ENCODE measurements around the gene SPRYD3.
A peak's percentile ranks its signal among the peaks of the same experiment; 100 is the strongest.
"Not testable (repeated sequence)": the region's sequence is repeated elsewhere in the genome, so short reads cannot be mapped to it uniquely, and the experiment has no call there.

The SPRYD3 gene

DNA sequence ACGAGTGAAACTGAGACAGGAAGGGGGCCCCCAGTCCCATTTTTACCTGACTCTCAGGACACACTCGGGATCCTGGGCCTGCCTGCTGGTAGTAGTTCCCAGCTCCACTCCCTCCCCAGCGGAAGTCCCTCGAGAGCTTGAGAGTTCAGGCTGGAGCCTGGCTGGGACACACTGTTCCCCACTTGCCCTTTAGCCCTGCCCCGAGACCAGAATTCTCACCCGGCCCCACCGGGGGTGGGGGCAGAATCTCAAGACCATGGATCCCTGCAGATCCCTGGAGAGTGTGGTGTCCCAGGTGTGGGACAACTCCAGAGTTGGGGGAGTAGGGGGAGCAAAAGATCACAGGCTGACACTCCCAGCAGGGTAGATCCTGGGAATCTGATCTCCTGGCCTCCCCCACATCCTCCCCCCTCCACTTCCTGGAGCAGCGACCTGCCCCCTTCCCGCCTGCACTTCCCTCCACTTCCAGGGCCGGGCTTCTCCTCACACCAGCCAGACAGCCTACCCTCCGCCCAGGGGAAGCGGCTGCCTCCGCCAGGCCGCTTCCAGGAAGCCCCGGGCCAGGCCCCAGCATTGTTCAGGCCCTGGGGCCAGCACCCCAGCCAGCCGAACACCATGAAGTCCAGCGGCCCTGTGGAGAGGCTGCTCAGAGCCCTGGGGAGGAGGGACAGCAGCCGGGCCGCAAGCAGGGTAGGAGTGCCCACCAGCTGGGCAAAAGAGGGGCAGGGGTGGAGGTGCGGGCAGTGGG lies 29.4 kb downstream of the SPRYD3 start, which contains the start of gene TNS2:
TSS of gene TNS2 (plus strand) at position 495 of the 748 bp plus-strand sequence. CDS start at position 616, 121 bp downstream.
- DNase-seq, result no peak

DNA sequence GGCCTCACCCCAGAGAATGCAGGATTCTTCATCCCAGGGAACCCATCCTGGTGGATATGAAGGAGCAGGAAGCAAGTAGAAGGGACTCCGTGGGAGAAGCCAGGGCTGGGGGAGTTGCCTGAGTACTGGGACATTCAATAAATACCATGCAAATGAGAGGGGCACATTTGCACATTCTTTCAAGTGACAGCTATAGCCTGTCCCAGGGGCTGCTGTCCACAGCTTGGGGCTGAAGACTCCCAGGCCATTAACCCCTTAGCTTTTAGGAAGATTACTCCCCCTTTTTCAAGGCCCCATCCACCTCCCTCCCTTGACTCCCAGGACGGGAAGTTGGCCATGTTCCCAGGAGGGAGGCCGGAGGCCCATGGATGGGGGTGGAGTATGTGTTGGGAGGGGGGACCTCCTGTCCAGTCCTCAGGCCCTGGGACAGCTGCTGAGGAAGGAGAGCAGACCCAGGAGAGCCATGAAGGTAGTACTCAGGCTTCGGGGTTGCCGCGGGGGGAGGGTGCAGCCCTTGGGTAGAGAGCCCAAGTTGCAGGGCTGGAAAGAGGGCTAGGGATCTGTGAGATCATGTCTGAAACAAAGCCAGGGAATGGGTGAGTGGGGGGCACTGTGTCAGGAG lies 30.3 kb downstream of the SPRYD3 start:
- no peak for DNase-seq

GRCh38 chr12:53048033-53048779 lies 31.0 kb downstream of the SPRYD3 start:
- no peak for DNase-seq

DNA sequence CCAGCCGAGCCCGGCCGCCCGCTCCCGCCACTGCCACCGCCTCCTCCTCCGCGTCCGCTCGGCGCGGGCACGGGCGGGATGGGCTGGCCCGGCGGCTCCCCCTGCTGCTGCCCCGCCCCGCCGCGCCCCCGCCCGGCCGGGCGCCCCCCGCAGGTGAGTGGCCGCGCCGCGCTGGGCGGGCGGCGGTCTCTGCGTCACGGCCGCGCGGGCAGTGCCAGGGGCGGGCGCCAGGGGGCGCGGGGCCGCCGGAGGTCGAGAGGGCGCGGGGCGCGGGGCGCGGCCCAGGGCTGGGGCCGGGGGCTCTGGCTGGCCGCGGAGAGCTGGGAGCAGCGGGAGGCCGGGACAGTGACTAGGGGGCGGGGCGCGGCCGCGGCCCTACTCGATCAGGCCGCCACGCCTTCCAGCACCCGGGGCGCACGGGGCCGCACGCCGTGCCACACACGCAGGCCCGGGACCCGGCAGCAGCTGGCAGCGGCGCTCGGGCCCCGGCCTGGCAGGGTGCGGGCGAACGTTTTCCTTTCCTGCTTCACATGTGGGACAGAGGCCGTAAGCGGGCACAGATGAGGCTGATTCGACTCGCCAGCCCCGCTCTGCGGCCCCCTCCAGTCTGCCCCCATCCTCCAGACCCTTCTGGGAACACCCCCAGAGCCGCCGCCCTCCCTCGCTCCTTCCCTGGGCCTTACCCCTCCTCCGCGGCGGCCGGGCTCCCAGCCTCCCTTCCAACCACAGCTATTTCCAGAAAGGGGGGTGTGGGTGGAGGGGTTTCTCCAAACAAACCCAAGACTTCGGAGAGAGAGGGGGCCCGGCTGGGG lies 31.8 kb downstream of the SPRYD3 start:
- peak; percentile 89 for DNase-seq

GRCh38 chr12:53046655-53047220 lies 32.5 kb downstream of the SPRYD3 start:
- peak; percentile 89 for DNase-seq

GRCh38 chr12:53045696-53046045 lies 33.5 kb downstream of the SPRYD3 start:
- DNase-seq, result no peak

- no peak for DNase-seq
Measured at GRCh38 chr12:53044896-53045695, 34.1 kb downstream of the SPRYD3 start.

GRCh38 chr12:53044052-53044581 lies 35.1 kb downstream of the SPRYD3 start:
- DNase-seq, result no peak

GRCh38 chr12:53042607-53043454 lies 36.4 kb downstream of the SPRYD3 start:
- DNase-seq, result no peak

DNA sequence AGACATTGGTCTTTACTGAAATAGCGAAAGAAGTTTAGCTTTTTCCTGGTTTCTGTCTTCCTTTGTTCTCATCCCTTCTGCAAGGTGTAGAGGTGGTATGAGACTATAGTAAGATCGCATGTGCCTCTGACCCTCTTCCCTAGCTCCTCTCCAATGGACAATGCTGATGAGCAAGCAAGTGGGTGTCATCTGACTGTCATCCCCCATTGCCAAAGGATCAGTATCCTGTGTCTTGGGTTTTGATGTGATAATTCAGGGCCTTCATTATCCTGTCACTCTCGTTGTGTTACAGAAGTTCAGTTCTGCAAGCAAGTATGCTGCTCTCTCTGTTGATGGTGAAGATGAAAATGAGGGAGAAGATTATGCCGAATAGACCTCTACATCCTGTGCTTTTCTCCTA lies 39.3 kb downstream of the SPRYD3 start:
- no peak for DNase-seq

GRCh38 chr12:53036802-53037201 lies 42.4 kb downstream of the SPRYD3 start:
- no peak for DNase-seq

DNA sequence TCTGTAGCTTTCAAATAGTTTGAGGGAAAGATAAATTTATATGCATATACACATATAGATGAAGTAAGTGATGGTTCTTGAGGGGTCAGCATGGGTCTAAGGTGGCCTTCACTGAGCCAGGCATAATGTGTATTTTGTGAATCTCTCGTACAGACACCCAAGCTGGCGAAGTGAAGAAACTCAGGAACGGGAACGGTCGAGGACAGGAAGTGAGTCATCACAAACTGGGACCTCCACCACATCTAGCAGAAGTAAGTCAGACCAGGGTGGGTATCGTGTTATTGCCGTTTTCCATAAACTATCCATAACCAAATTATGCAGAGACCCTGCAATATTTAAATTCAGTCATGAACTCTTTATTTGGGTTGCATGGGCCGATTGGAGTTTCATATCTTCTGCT lies 44.7 kb downstream of the SPRYD3 start:
- no peak for DNase-seq

DNA sequence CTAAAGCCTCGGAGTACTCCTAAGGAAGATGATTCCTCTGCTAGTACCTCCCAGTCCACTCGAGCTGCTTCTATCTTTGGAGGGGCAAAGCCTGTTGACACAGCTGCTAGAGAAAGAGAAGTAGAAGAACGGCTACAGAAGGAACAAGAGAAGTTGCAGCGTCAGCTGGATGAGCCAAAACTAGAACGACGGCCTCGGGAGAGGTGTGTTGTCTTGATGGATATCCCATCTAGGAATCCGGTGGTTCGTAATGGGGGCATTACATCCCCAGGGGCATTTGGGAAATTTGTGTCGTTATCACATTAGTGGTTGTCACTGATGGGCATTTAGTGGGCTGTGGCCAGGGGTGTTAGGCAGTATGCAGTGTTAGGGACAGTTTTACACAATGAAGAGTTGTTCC lies 45.4 kb downstream of the SPRYD3 start:
- DNase-seq, result not testable (repeated sequence)

- DNase-seq, result no peak
Measured at GRCh38 chr12:53031616-53032015, 47.6 kb downstream of the SPRYD3 start.

- not testable (repeated sequence) for DNase-seq
Measured at GRCh38 chr12:53027014-53027413, 52.2 kb downstream of the SPRYD3 start.

GRCh38 chr12:53025250-53025649 lies 53.9 kb downstream of the SPRYD3 start:
- DNase-seq, result no peak

DNA sequence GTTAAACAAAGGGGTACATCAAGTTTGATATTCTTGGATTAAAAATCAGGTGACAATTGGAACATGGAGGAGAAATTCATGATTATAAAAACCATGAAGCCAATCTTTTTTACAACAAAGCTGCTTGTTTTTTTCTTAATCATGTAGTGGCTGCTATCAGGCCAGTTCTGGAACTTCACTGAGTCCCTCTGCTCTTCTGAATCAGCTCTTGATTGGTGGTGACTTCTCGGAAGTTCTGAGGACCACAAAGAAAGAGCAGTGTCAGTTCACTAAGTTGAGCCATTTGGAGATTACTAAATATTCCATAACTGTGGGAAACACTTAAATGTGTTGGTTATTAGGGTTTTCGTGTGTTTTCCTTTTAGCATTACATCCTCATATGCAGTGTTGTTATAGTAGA lies 64.5 kb downstream of the SPRYD3 start:
- DNase-seq, result no peak
